Left lung (tissue), 10 donors: ENCODE data around the gene TRAF3IP1. TPM values are rescaled to one million over a fixed set of nuclear protein-coding genes. Genes with fewer than 3 reads are reported as not detected.
A peak's percentile ranks its signal among the peaks of the same experiment; 100 is the strongest.

Source experiments
- ATAC-seq: fragments of 200-7000 bp; cut with Tn5 transposase; one replicate; pipeline ENCODE4 v1.9.1; 2020; ENCODE audit warnings: moderate library complexity
- DNase-seq, 4 donors: peaks; one replicate each; pipeline ENCODE4 v3.0.0-alpha.2; 2013 to 2020
- H3K27ac ChIP-seq, 2 donors: fragments of 200-600 bp; sonication (generic) in 1 of 2; one replicate each; pipeline versions ENCODE4 v1.5.0 to v1.8.0; 2020 to 2021
- H3K27me3 ChIP-seq, 2 donors: fragments of 200-600 bp; sonication (generic) in 1 of 2; one replicate each; pipeline versions ENCODE4 v1.5.0 to v1.8.0; 2020 to 2021
- H3K36me3 ChIP-seq, 2 donors: fragments of 200-600 bp; sonication (generic) in 1 of 2; one replicate each; pipeline versions ENCODE4 v1.5.0 to v1.8.0; 2020 to 2021
- H3K4me1 ChIP-seq, 2 donors: fragments of 200-600 bp; one replicate each; pipeline ENCODE4 v1.8.0; 2021
- H3K4me3 ChIP-seq, 2 donors: fragments of 200-600 bp; sonication (generic) in 1 of 2; one replicate each; pipeline versions ENCODE4 v1.5.0 to v1.8.0; 2020 to 2021; ENCODE audit warnings: mild to moderate bottlenecking in 1 of 2
- H3K9me3 ChIP-seq, 2 donors: fragments of 200-600 bp; sonication (generic) in 1 of 2; one replicate each; pipeline versions ENCODE4 v1.5.0 to v1.8.0; 2020 to 2021
- CTCF ChIP-seq, 2 donors: fragments of 200-600 bp; sonication (generic) in 1 of 2; IDR thresholded peaks; one replicate each; pipeline versions ENCODE4 v1.5.0 to v1.8.0; 2021; ENCODE audit warnings: antibody characterized with exemption in 2 of 2
- intact Hi-C, 2 donors: fragments of 100-400 bp; cut with DNase I; formaldehyde crosslinking; loops; one replicate each; pipeline versions ENCODE4 v1.11.2 to v1.14.2; 2022
- polyA plus RNA-seq, 6 donors: library from polyadenylated mRNA; unstranded; fragments of 120-200 nt; gene quantifications; one replicate each; pipeline ENCODE4 v1.2.1, GENCODE V29; 2013; ENCODE audit not compliant: insufficient read length in 6 of 6
- total RNA-seq, 2 donors: library from RNA; stranded (reverse); fragmentation: NEBNext Ultra II Directional; extraction: Animal tissue kit (Norgen Biotek cat#: 25700); gene quantifications; one replicate each; pipeline ENCODE4 v1.2.1, GENCODE V29; 2021
- donor health status: DM: no; HTN: yes; CAD: no.
- donor health status: DM: no; HTN: no; CAD: no.

TRAF3IP1 gene
- total and polyA plus RNA-seq, 8 donors: 11.6 to 22.6 (median 19.7) TPM

DNA sequence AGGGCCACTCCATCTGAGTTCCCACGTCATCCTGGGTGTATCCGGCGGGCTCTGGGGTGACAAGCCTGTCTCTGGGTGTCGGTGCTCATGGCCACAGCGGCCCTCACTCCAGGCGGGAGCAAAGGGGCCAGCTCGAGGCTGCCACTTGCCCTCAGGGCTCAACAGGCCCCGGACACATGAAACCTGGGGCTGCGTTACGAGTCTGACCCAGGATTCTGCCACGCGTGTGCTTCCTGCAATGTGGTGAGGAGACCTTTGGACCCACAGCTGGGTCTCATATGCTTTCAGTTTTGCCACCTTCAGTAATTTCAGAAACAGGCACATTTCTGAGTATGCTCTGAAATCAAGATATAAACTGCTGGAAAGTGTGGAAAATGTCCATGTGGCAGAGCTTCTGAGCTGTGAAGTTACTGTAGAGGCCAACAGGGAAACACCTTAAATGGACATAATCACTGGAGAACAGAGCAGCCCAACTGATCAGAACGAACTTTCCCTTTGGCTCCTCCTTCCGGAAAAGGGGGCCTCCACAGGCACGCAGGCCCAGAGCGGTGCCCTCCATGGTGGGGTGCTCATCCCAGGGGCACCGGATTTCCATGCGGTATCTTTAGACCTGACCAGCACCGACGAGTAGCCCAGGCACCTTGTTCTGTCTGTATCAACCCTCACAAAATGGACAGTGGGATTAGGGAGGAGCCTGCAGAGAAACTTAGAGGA, 46.0 kb upstream of the TRAF3IP1 start:
- H3K9me3 ChIP-seq: no peaks in the 10 kb centered on the region
- peaks cover 0 to 14% of the 10 kb centered on the region in 2 donors for H3K4me1 ChIP-seq
- peak overlapping the region in 1 of 2 donors; percentile 76 for H3K27ac ChIP-seq
- H3K36me3 ChIP-seq: peaks cover 0 to 62% of the 10 kb centered on the region in 2 donors
- DNase-seq (peak in 1 of 4 donors; percentile 57), ATAC-seq (no peak)
- no peaks in the 10 kb centered on the region for H3K27me3 ChIP-seq
- no peak for TF ChIP-seq CTCF (IDR thresholded peaks at IDR 0.05)
- intact Hi-C loops: no loop called here
- no peak overlapping the region for H3K4me3 ChIP-seq

- Histone ChIP-seq H3K9me3 (no peaks in the 10 kb centered on the region), H3K27ac (no peak overlapping the region), H3K36me3 (peaks cover 0 to 35% of the 10 kb centered on the region in 2 donors), H3K4me3 (no peak overlapping the region), H3K27me3 (no peaks in the 10 kb centered on the region), H3K4me1 (peaks cover 0 to 22% of the 10 kb centered on the region in 2 donors)
- DNase-seq: peak in 1 of 4 donors; percentile 55
- intact Hi-C loops: no loop called here
- no peak for ATAC-seq
- no peak for TF ChIP-seq CTCF (IDR thresholded peaks at IDR 0.05)
Observed at GRCh38 chr2:238277695-238278094, 42.6 kb upstream of the TRAF3IP1 start.

- Histone ChIP-seq H3K27ac (no peak overlapping the region), H3K4me3 (no peak overlapping the region), H3K27me3 (no peaks in the 10 kb centered on the region), H3K36me3 (peaks cover 0 to 32% of the 10 kb centered on the region in 2 donors), H3K4me1 (peaks cover 0 to 20% of the 10 kb centered on the region in 2 donors), H3K9me3 (no peaks in the 10 kb centered on the region)
- DNase-seq (peak in 1 of 4 donors; percentile 37), ATAC-seq (no peak)
- no peak for TF ChIP-seq CTCF (IDR thresholded peaks at IDR 0.05)
- intact Hi-C loops: no loop called here
Observed at GRCh38 chr2:238278626-238279323, 41.5 kb upstream of the TRAF3IP1 start.

DNA sequence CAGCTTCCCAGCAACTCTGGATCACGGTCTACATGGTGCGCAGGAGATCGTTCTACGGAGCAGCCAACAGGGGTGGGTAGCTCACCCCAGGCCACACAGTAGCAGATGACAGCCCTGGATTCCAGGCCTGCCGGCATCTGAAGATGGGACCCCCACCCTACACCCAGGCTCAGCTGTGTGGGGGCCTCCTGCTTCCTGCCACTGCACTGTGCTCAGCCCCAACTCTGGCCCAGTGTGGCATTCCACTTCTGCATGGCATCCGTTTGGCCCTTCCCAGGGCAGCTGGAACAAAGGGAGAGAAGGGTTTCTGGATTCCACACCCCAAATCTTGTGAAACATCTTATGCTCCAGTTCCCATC, 41.0 kb upstream of the TRAF3IP1 start:
- intact Hi-C loops: no loop called here
- no peaks in the 10 kb centered on the region for H3K27me3 ChIP-seq
- no peak overlapping the region for H3K4me3 ChIP-seq
- DNase-seq (peak in 1 of 4 donors; percentile 45), ATAC-seq (no peak)
- peaks cover 0 to 23% of the 10 kb centered on the region in 2 donors for H3K4me1 ChIP-seq
- no peak for TF ChIP-seq CTCF (IDR thresholded peaks at IDR 0.05)
- no peak overlapping the region for H3K27ac ChIP-seq
- H3K36me3 ChIP-seq: peaks cover 0 to 27% of the 10 kb centered on the region in 2 donors
- H3K9me3 ChIP-seq: no peaks in the 10 kb centered on the region

DNA sequence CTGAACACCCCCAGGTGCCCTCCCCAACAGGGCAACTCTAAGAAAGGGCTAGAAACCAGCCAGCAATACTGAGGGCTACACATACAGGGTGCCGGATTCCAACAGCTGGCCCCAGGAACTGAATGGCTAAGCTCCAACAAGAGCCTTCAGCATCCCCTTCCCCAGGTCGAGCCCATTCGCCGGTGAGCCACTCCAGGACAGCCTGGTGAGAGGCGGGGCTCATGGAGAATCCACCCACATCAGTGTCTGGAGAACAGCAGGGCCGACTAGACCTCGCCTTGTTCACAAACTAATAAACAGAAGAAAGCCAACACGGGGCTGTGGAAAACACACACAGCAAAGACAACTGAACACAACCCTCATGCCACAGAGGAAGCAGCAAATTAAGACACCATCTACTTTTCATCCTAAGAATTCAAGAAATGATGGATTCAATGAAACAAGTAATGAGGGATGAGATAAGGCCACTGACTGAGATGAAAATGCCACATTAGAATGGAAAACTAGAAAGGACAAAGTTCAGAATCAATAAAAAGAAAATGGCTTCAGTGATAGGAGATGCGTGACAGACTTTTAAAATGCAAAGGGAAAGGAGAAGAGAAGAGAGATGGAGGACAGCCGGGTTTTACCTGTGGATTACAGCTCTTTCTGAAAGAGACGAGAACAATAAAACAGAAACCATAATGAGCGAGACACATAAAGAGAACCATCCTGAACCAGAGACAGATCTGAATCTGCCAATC, 40.1 kb upstream of the TRAF3IP1 start:
- TF ChIP-seq CTCF (IDR thresholded peaks at IDR 0.05): no peak
- H3K4me3 ChIP-seq: no peak overlapping the region
- ATAC-seq: no peak
- H3K27me3 ChIP-seq: no peaks in the 10 kb centered on the region
- peak in 1 of 4 donors; percentile 37 for DNase-seq
- H3K36me3 ChIP-seq: peaks cover 0 to 18% of the 10 kb centered on the region in 2 donors
- peaks cover 8 to 32% of the 10 kb centered on the region in 2 donors for H3K4me1 ChIP-seq
- no peak overlapping the region for H3K27ac ChIP-seq
- H3K9me3 ChIP-seq: no peaks in the 10 kb centered on the region
- intact Hi-C loops: no loop called here
